Smooth muscle cell (in vitro differentiated cells): ENCODE results near the gene TMEM168. TPM values are rescaled to one million over a fixed set of nuclear protein-coding genes. Genes with fewer than 3 reads are reported as not detected.

Experiments
- DNase-seq: peaks from one replicate; lab custom pipeline; 2025; ENCODE audit not compliant: unreplicated experiment; lab: John Stamatoyannopoulos, UW
- H2AFZ ChIP-seq: fragments of 200-600 bp; sonication (generic); 2 replicates; pipeline ENCODE4 v1.6.0; 2016; ENCODE audit warnings: antibody characterized with exemption, low read depth, mild to moderate bottlenecking
- H3F3A ChIP-seq: fragments of 200-600 bp; sonication (generic); 2 replicates; pipeline ENCODE4 v1.6.0; 2017; ENCODE audit warnings: antibody characterized with exemption, low read depth
- H3K27ac ChIP-seq: fragments of 200-600 bp; sonication (generic); 2 replicates; pipeline ENCODE4 v1.5.1; 2016; ENCODE audit warnings: low read depth, mild to moderate bottlenecking
- H3K27me3 ChIP-seq: fragments of 200-600 bp; sonication (generic); 2 replicates; pipeline ENCODE4 v1.6.1; 2016; ENCODE audit warnings: low read depth, mild to moderate bottlenecking
- H3K36me3 ChIP-seq: fragments of 200-600 bp; sonication (generic); 2 replicates; pipeline ENCODE4 v1.5.1; 2016; ENCODE audit warnings: low read depth
- H3K4me1 ChIP-seq: fragments of 200-600 bp; sonication (generic); 2 replicates; pipeline ENCODE4 v1.5.1; 2016; ENCODE audit warnings: low read depth
- H3K4me2 ChIP-seq: fragments of 200-600 bp; sonication (generic); 2 replicates; pipeline ENCODE4 v1.6.0; 2016; ENCODE audit warnings: mild to moderate bottlenecking
- H3K4me3 ChIP-seq: fragments of 200-600 bp; sonication (generic); 2 replicates; pipeline ENCODE4 v1.5.1; 2016; ENCODE audit warnings: mild to moderate bottlenecking
- H3K79me2 ChIP-seq: fragments of 200-600 bp; sonication (generic); 2 replicates; pipeline ENCODE4 v1.6.0; 2016; ENCODE audit warnings: low read depth, mild to moderate bottlenecking
- H3K9ac ChIP-seq: fragments of 200-600 bp; sonication (generic); 2 replicates; pipeline ENCODE4 v1.6.0; 2016; ENCODE audit warnings: low read depth
- H3K9me3 ChIP-seq: fragments of 200-600 bp; sonication (generic); replicated peaks from 2 replicates; pipeline ENCODE4 v1.5.1; 2016; ENCODE audit warnings: low read depth
- H4K20me1 ChIP-seq: fragments of 200-600 bp; sonication (generic); 2 replicates; pipeline ENCODE4 v1.6.0; 2016; ENCODE audit warnings: low read depth
- CTCF ChIP-seq: fragments of 200-600 bp; sonication (generic); IDR thresholded peaks from 2 replicates; pipeline ENCODE4 v1.5.1; 2017; ENCODE audit warnings: borderline replicate concordance, mild to moderate bottlenecking, antibody characterized with exemption; ENCODE audit not compliant: insufficient read depth, poor library complexity, severe bottlenecking
- WGBS: methylation state at CpG from one replicate; pipeline ENCODE4 v1.1.7; 2016; ENCODE audit warnings: low lambda C conversion rate; 5-methylcytosine and 5-hydroxymethylcytosine counted together
- polyA plus RNA-seq: library from polyadenylated mRNA; unstranded; fragments of >200 nt; fragmentation: Nextera tagmentation; extraction: Ambion mirVana; gene quantifications from 2 replicates; pipeline ENCODE4 v1.2.1, GENCODE V29; 2016
- total RNA-seq: library from RNA; depleted of rRNA; stranded (reverse); fragments of >200 nt; gene quantifications from 2 replicates; pipeline ENCODE4 v1.2.3, GENCODE V29; 2014

Gene TMEM168
- total and polyA plus RNA-seq, 2 experiments from 2014 or later: 11.4 to 33.4 TPM

- Histone ChIP-seq H3K79me2 (no peaks in the 10 kb centered on the region), H2AFZ (no peak overlapping the region), H3K27ac (no peak overlapping the region), H3K9ac (no peak overlapping the region), H3F3A (no peaks in the 10 kb centered on the region), H3K27me3 (peaks cover 7% of the 10 kb centered on the region), H3K4me2 (no peak overlapping the region), H3K36me3 (no peaks in the 10 kb centered on the region), H3K9me3 (no peaks in the 10 kb centered on the region), H3K4me1 (no peaks in the 10 kb centered on the region), H4K20me1 (no peaks in the 10 kb centered on the region), H3K4me3 (no peak overlapping the region)
- TF ChIP-seq CTCF: no peak
- WGBS: 100% methylated on average over 3 of the region's 3 CpGs
- no peak for DNase-seq
Observed at GRCh38 chr7:112802406-112802805, 12.2 kb upstream of the TMEM168 start.

DNA sequence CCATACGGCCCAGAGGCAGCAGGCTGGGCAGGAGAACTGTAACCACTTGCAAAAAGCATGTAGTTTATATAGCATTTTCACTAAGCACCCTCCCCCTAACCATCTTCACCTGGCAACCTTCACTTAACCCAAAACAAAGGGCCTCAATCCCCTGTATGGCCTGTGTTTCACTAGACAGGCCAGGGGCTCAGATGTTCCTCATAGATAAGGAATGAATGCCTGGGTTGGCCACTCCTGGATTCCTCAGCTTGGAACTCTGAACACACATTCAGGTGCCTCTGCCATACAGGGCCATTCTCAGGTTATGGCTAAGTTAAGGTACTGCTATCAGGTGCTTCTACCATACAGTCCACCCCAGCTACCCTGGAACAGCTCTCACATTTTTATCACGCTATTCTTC is 10.3 kb upstream of the TMEM168 start:
- Histone ChIP-seq H3K9ac (no peak overlapping the region), H3K9me3 (no peaks in the 10 kb centered on the region), H3K4me2 (no peak overlapping the region), H4K20me1 (no peaks in the 10 kb centered on the region), H3K27me3 (peaks cover 7% of the 10 kb centered on the region), H3K4me3 (no peak overlapping the region), H3F3A (no peaks in the 10 kb centered on the region), H3K27ac (no peak overlapping the region), H3K36me3 (no peaks in the 10 kb centered on the region), H2AFZ (no peak overlapping the region), H3K79me2 (no peaks in the 10 kb centered on the region), H3K4me1 (no peaks in the 10 kb centered on the region)
- no peak for DNase-seq
- WGBS: 69% methylated on average over 2 of the region's 2 CpGs
- no peak for TF ChIP-seq CTCF

DNA sequence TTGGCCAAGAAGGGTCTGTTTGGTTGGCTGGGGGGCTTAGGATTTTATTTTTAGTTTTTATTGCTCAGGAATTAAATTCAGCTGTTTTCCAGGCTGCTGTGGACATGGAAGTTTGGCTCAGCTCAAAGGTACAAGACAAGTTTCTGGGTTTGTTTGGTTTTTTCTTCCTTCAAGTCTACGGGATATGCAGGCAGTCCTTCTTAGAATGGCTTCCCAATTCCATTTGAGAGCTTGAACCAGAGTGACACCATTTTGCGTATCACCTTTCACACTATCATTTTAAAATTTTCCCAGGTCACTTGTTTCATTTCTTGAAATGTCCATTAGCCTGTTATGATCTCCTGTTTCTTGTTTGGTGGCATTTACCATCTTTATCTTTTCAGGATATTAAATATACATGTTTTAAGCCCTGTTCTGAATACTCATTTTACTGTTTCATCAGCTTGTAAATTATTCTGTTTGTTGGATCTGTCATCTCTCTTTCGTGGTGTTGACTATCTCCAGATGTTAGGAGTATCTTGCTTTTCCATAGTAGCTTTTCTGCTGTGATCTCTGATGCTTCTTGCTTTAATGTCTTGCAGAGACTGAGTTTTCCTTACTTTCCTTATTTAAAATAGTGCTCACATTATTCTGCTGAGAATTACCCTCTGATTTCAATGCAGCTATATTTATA is 9.4 kb upstream of the TMEM168 start:
- Histone ChIP-seq H3K36me3 (no peaks in the 10 kb centered on the region), H3K79me2 (no peaks in the 10 kb centered on the region), H3K27ac (no peak overlapping the region), H3K4me3 (no peak overlapping the region), H3F3A (no peaks in the 10 kb centered on the region), H3K9me3 (no peaks in the 10 kb centered on the region), H3K4me1 (no peaks in the 10 kb centered on the region), H4K20me1 (no peaks in the 10 kb centered on the region), H2AFZ (no peak overlapping the region), H3K4me2 (no peak overlapping the region), H3K27me3 (no peaks in the 10 kb centered on the region), H3K9ac (no peak overlapping the region)
- TF ChIP-seq CTCF: no peak
- 60% methylated on average over 3 of the region's 3 CpGs for WGBS
- DNase-seq: no peak
